Tibial artery (tissue), 4 donors: Measurements from ENCODE around the gene DHX38.

Source experiments
- DNase-seq, 2 donors: peaks; one replicate each; pipeline ENCODE4 v3.0.0-alpha.2; 2019
- H3K27ac ChIP-seq, 2 donors: fragments of 200-600 bp; sonication (generic) in 1 of 2; 1 replicate in 1 of 2; 2 replicates in 1 of 2; pipeline ENCODE4 v1.5.1; 2018 to 2019; ENCODE audit warnings: mild to moderate bottlenecking in 1 of 2
- H3K27me3 ChIP-seq, 2 donors: fragments of 200-600 bp; sonication (generic) in 1 of 2; one replicate each; pipeline versions ENCODE4 v1.5.1 to v1.6.0; 2016 to 2019
- H3K36me3 ChIP-seq, 3 donors: fragments of 200-600 bp; sonication (generic) in 2 of 3; one replicate each; pipeline ENCODE4 v1.5.1; 2016 to 2019; ENCODE audit warnings: mild to moderate bottlenecking in 2 of 3
- H3K4me1 ChIP-seq, 4 donors: fragments of 200-600 bp; sonication (generic) in 2 of 4; 1 replicate in 3 of 4; 2 replicates in 1 of 4; pipeline ENCODE4 v1.5.1; 2016 to 2019
- H3K4me3 ChIP-seq, 2 donors: fragments of 200-600 bp; sonication (generic) in 1 of 2; 1 replicate in 1 of 2; 2 replicates in 1 of 2; pipeline ENCODE4 v1.5.1; 2018 to 2019; ENCODE audit warnings: mild to moderate bottlenecking in 2 of 2
- H3K9me3 ChIP-seq, 3 donors: fragments of 200-600 bp; sonication (generic) in 1 of 3; one replicate each; pipeline ENCODE4 v1.5.1; 2016 to 2019
- intact Hi-C: fragments of 100-400 bp; cut with DNase I; formaldehyde crosslinking; loops from one replicate; pipeline ENCODE4 v1.15.0; 2023; ENCODE audit warnings: low total_unique reads
- TF ChIP-seq, protein P1 (sequence below), 2 experiments: fragments of 200-600 bp in 1 of 2; fragments of 450-650 bp in 1 of 2; IDR thresholded peaks; one replicate each; pipeline ENCODE4 v1.5.1; 2017 to 2019; ENCODE audit warnings: antibody characterized with exemption in 2 of 2, mild to moderate bottlenecking in 1 of 2, moderate library complexity in 1 of 2

Gene DHX38

DNA sequence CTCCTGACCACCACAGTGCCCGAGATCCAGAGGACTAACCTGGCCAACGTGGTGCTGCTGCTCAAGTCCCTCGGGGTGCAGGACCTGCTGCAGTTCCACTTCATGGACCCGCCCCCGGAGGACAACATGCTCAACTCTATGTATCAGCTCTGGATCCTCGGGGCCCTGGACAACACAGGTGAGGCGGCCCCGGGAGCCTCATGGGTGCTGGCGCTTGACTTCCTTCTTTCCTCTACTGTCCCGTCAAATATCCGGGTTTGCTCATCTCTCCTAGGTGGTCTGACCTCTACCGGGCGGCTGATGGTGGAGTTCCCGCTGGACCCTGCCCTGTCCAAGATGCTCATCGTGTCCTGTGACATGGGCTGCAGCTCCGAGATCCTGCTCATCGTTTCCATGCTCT, 13.7 kb downstream of the DHX38 start:
- Histone ChIP-seq H3K4me3 (no peak overlapping the region), H3K27me3 (no peaks in the 10 kb centered on the region), H3K27ac (no peak overlapping the region), H3K9me3 (no peaks in the 10 kb centered on the region), H3K36me3 (peaks cover 97 to 100% (median 100%) of the 10 kb centered on the region in 3 donors), H3K4me1 (no peaks in the 10 kb centered on the region)
- DNase-seq, result no peak
- TF ChIP-seq, protein P1, sequence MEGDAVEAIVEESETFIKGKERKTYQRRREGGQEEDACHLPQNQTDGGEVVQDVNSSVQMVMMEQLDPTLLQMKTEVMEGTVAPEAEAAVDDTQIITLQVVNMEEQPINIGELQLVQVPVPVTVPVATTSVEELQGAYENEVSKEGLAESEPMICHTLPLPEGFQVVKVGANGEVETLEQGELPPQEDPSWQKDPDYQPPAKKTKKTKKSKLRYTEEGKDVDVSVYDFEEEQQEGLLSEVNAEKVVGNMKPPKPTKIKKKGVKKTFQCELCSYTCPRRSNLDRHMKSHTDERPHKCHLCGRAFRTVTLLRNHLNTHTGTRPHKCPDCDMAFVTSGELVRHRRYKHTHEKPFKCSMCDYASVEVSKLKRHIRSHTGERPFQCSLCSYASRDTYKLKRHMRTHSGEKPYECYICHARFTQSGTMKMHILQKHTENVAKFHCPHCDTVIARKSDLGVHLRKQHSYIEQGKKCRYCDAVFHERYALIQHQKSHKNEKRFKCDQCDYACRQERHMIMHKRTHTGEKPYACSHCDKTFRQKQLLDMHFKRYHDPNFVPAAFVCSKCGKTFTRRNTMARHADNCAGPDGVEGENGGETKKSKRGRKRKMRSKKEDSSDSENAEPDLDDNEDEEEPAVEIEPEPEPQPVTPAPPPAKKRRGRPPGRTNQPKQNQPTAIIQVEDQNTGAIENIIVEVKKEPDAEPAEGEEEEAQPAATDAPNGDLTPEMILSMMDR (IDR thresholded peaks at IDR 0.05), result no peak
- intact Hi-C loops, result no loop called here

DNA sequence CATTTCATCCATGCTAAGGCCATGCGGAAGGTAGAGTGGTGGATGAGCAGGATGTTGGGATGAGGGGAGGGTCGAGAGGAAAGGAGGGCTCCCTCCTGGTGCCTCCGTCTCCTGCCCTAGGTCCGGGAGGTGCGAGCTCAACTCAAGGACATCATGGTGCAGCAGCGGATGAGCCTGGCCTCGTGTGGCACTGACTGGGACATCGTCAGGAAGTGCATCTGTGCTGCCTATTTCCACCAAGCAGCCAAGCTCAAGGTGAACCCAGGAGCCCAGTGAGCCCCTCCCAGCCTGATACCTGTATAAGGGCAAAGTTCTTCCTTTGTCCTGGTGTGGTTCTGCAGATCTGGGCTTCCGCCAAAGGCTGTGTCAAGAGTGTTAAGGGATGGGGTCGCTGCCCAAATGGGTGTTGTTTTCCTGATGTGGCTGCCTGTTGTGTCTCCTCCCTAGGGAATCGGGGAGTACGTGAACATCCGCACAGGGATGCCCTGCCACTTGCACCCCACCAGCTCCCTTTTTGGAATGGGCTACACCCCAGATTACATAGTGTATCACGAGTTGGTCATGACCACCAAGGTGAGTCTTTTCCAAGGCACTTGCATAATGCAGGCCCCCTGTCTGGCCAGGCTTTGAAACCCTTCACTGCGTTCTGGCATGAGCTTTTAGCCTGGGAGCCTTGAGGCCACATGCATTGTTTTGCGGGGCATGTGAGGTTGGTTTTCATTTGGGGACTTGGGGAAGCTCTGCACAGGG, 14.9 kb downstream of the DHX38 start:
- Histone ChIP-seq H3K27ac (no peak overlapping the region), H3K4me1 (no peaks in the 10 kb centered on the region), H3K27me3 (no peaks in the 10 kb centered on the region), H3K4me3 (no peak overlapping the region), H3K36me3 (peaks cover 93 to 100% (median 97%) of the 10 kb centered on the region in 3 donors), H3K9me3 (no peaks in the 10 kb centered on the region)
- TF ChIP-seq, protein P1 (IDR thresholded peaks at IDR 0.05), result no peak
- DNase-seq, result no peak
- intact Hi-C loops, result no loop called here

DNA sequence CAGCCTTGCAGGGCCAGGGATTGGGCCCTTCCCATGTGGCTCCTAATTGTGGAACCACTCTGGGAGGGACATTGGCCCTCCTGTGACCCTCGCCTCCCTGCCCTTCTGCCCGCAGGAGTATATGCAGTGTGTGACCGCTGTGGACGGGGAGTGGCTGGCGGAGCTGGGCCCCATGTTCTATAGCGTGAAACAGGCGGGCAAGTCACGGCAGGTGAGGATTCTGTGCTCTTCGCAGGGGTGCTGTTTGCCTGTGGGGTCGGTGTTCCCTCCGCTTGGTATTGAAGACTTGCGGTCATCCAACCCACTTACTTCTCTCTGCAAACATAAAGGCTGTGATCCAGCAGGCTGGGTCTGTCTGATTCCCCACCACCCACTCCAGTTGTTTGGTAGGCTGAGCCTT, 15.7 kb downstream of the DHX38 start:
- intact Hi-C loops, result no loop called here
- Histone ChIP-seq H3K9me3 (no peaks in the 10 kb centered on the region), H3K4me1 (no peaks in the 10 kb centered on the region), H3K27me3 (no peaks in the 10 kb centered on the region), H3K36me3 (peaks cover 85 to 94% (median 89%) of the 10 kb centered on the region in 3 donors), H3K27ac (no peak overlapping the region), H3K4me3 (no peak overlapping the region)
- no peak for DNase-seq
- TF ChIP-seq, protein P1 (IDR thresholded peaks at IDR 0.05), result no peak

DNA sequence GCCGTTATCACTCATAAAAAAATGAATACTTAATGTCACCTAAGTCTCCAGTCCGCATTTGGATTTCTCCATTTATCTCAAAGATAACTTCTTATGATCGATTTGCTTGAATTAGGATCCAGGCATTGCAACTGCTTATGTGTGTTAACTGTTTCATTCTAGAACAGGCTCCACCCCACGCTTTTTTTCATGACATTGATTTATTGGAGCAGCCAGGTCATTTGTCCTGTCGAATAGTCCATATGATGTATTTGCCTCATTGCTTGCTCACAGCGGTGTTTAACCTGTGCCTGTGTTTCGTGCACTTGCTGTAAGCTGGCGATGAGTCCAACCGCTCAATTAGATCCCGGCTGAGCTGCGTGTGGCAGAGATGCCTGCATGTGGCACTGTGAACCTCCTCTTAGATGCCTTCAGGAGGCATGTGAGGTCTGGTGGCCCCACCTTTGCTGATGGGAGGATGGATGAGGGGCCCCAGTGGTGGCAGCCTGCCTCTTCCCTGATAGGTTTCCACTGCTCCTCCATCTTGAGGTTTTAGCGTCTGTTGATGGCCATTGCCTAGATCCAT, 16.4 kb downstream of the DHX38 start:
- H3K36me3 ChIP-seq, result peaks cover 78 to 86% (median 82%) of the 10 kb centered on the region in 3 donors
- TF ChIP-seq, protein P1 (IDR thresholded peaks at IDR 0.05), result no peak
- no peak overlapping the region for H3K4me3 ChIP-seq
- no peak for DNase-seq
- no peaks in the 10 kb centered on the region for H3K4me1 ChIP-seq
- intact Hi-C loops, result no loop called here
- H3K9me3 ChIP-seq, result no peaks in the 10 kb centered on the region
- H3K27ac ChIP-seq, result no peak overlapping the region
- no peaks in the 10 kb centered on the region for H3K27me3 ChIP-seq

DNA sequence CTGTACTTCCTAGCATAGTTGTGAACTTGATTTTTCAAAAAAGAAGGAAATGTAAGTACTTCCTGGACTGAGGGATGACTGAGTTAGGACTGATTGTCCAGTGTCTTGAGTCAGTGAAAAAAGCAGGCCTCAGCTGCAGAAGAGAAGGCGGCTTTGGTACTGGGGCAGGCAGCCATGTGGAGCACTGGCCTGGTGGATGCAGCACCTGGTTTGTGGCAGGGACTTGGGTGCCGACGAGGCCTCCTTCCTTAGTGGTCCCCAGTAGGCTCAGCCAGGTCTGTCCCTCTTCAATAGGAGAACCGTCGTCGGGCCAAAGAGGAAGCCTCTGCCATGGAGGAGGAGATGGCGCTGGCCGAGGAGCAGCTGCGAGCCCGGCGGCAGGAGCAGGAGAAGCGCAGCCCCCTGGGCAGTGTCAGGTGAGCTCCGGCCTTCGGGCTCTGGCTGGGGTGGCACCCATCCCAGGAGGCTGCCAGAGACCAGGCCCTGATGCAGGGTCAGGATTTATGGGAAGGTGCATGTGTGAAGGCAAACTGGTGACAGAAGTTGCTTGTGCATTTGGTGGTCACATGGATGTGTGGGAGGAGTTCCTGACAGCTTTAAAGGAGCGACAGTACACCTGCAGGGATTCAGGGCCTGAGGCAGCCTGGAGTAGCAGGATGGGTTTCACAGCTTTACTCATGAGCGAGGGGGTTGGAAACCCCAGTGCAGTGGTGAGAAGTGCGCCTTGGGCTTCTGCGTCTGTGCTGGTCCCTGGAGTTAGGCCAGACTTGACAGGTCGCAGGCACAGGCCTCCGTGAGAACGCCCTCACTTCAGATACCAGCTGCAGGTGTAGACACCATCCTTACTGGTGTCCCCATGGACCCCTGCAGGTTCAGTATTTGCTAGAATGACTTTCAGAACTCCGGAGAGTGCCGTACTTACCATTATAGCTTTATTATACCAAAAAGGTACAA, 17.3 kb downstream of the DHX38 start:
- peaks cover 69 to 77% (median 73%) of the 10 kb centered on the region in 3 donors for H3K36me3 ChIP-seq
- no peak for DNase-seq
- intact Hi-C loops, result no loop called here

More for the DNA sequence above, 17.3 kb downstream of the DHX38 start:
- H3K4me3 ChIP-seq, result no peak overlapping the region
- no peaks in the 10 kb centered on the region for H3K4me1 ChIP-seq
- no peaks in the 10 kb centered on the region for H3K27me3 ChIP-seq
- no peaks in the 10 kb centered on the region for H3K9me3 ChIP-seq
- H3K27ac ChIP-seq, result no peak overlapping the region
- TF ChIP-seq, protein P1 (IDR thresholded peaks at IDR 0.05), result no peak
